K562 (cell line): ENCODE measurements around the gene GAB1. TPM values are rescaled to one million over a fixed set of nuclear protein-coding genes. Genes with fewer than 3 reads are reported as not detected.

ENCODE experiments used
- MGA ChIP-seq: fragments of 450-650 bp; IDR thresholded peaks from 2 replicates; pipeline ENCODE4 v1.6.1; 2016; ENCODE audit warnings: mild to moderate bottlenecking, moderate library complexity
- NCOA2 ChIP-seq, 2 experiments: fragments of 450-650 bp; IDR thresholded peaks; 2 replicates each; pipeline ENCODE4 v1.6.1; 2018; ENCODE audit warnings: mild to moderate bottlenecking in 2 of 2, moderate library complexity in 1 of 2; ENCODE audit not compliant: partially characterized antibody in 2 of 2
- RBBP5 ChIP-seq: fragments of 200-600 bp; sonication (generic); IDR thresholded peaks from 2 replicates; pipeline ENCODE4 v1.6.1; 2012; ENCODE audit warnings: borderline replicate concordance, mild to moderate bottlenecking, low read length, control low read depth, inconsistent platforms; ENCODE audit not compliant: insufficient read depth, poor library complexity, severe bottlenecking
- SAP30 ChIP-seq: fragments of 200-600 bp; sonication (generic); IDR thresholded peaks from 2 replicates; pipeline ENCODE4 v1.6.1; 2012; ENCODE audit warnings: borderline replicate concordance, low read depth, mild to moderate bottlenecking, moderate library complexity, low read length, control low read depth, inconsistent platforms; ENCODE audit not compliant: insufficient read depth, poor library complexity, severe bottlenecking
- TAF7 ChIP-seq: fragments of 450-650 bp; IDR thresholded peaks from 2 replicates; pipeline ENCODE4 v1.6.1; 2016; ENCODE audit warnings: missing genetic modification characterization, missing compliant biosample characterization
- XRCC5 ChIP-seq: fragments of 200-400 bp; formaldehyde crosslinking; IDR thresholded peaks from 2 replicates; pipeline ENCODE4 v1.6.1; 2017; ENCODE audit warnings: low read depth, mild to moderate bottlenecking, low read length
- ZBED1 ChIP-seq: IDR thresholded peaks from 2 replicates; pipeline ENCODE4 v1.6.1; 2014
- ZKSCAN1 ChIP-seq: fragments of 150-350 bp; IDR thresholded peaks from 2 replicates; pipeline ENCODE4 v1.6.1; 2016; ENCODE audit warnings: low read depth, low read length
- polyA plus RNA-seq, 8 experiments: library from polyadenylated mRNA; depleted of rRNA in 4 of 8; stranded (reverse) in 5 of 8; unstranded in 3 of 8; fragments of >200 nt; fragmentation: Nextera tagmentation in 2 of 8; fragmentation: Illumina TruSeq in 1 of 8; extraction: Ambion mirVana in 2 of 8; extraction: Trizol in 1 of 8; gene quantifications; 2 replicates each; pipeline versions ENCODE4 v1.2.1 to v1.2.3, GENCODE V29; 2011 to 2014; ENCODE audit warnings: inconsistent platforms in 1 of 8, missing spikeins in 1 of 8
- total RNA-seq, 7 experiments: library from RNA; depleted of rRNA in 6 of 7; stranded (reverse); fragments of >200 nt in 6 of 7; fragmentation: Illumina TruSeq in 2 of 7; extraction: Trizol in 2 of 7; gene quantifications; 2 replicates each; pipeline versions ENCODE4 v1.2.1 to v1.2.3, GENCODE V29; 2011 to 2021; ENCODE audit warnings: low replicate concordance in 1 of 7
- TF ChIP-seq, protein P1 (sequence below), 2 experiments: IDR thresholded peaks; 2 replicates each; pipeline ENCODE4 v1.6.1; 2011; ENCODE audit warnings: borderline replicate concordance in 1 of 2, control low read depth in 1 of 2, low read depth in 1 of 2, low read length in 1 of 2, mild to moderate bottlenecking in 1 of 2, mixed read lengths in 1 of 2, moderate library complexity in 1 of 2; ENCODE audit not compliant: insufficient read depth in 1 of 2, insufficient read length in 1 of 2, poor library complexity in 1 of 2, severe bottlenecking in 1 of 2; ENCODE audit errors: extremely low read depth in 1 of 2
- TF ChIP-seq, protein P2 (sequence below): sonication (generic); formaldehyde crosslinking; IDR thresholded peaks from 2 replicates; pipeline ENCODE4 v1.8.1; 2023; ENCODE audit warnings: mild to moderate bottlenecking, missing genetic modification reagents

Gene GAB1
- total and polyA plus RNA-seq, 9 of the 15 experiments (the other 6 are each of a cell fraction or from before 2014, with no cell fraction given): 1.3 to 14.6 (median 7.5) TPM

- TF ChIP-seq MGA: peak; percentile 49; the same call in 1 of the 2 replicates
- TF ChIP-seq, protein P1, sequence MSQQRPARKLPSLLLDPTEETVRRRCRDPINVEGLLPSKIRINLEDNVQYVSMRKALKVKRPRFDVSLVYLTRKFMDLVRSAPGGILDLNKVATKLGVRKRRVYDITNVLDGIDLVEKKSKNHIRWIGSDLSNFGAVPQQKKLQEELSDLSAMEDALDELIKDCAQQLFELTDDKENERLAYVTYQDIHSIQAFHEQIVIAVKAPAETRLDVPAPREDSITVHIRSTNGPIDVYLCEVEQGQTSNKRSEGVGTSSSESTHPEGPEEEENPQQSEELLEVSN (IDR thresholded peaks at IDR 0.05; ENCODE audit: borderline replicate concordance in 1 of 2, extremely low read depth in 1 of 2, insufficient read depth in 1 of 2, insufficient read length in 1 of 2, low read depth in 1 of 2, low read length in 1 of 2, poor library complexity in 1 of 2, severe bottlenecking in 1 of 2): peak; percentile 28 to 33
- TF ChIP-seq NCOA2 (IDR thresholded peaks at IDR 0.05; ENCODE audit: partially characterized antibody in 2 of 2): no peak
- no peak for TF ChIP-seq ZKSCAN1
- TF ChIP-seq, protein P2, sequence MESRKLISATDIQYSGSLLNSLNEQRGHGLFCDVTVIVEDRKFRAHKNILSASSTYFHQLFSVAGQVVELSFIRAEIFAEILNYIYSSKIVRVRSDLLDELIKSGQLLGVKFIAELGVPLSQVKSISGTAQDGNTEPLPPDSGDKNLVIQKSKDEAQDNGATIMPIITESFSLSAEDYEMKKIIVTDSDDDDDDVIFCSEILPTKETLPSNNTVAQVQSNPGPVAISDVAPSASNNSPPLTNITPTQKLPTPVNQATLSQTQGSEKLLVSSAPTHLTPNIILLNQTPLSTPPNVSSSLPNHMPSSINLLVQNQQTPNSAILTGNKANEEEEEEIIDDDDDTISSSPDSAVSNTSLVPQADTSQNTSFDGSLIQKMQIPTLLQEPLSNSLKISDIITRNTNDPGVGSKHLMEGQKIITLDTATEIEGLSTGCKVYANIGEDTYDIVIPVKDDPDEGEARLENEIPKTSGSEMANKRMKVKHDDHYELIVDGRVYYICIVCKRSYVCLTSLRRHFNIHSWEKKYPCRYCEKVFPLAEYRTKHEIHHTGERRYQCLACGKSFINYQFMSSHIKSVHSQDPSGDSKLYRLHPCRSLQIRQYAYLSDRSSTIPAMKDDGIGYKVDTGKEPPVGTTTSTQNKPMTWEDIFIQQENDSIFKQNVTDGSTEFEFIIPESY: no peak
- peak; percentile 49; the same call in 1 of the 2 replicates for TF ChIP-seq TAF7 (tag)
- TF ChIP-seq ZBED1: peak; percentile 46; the same call in 1 of the 2 replicates
- no peak for TF ChIP-seq SAP30
- TF ChIP-seq XRCC5: no peak
- peak; percentile 98 for TF ChIP-seq RBBP5
Observed at GRCh38 chr4:143513314-143514168, 176.9 kb downstream of the GAB1 start, which contains the start of gene SMARCA5 (continued).
